ENCODE measurements around the gene MEIKIN.

The MEIKIN gene

DNA sequence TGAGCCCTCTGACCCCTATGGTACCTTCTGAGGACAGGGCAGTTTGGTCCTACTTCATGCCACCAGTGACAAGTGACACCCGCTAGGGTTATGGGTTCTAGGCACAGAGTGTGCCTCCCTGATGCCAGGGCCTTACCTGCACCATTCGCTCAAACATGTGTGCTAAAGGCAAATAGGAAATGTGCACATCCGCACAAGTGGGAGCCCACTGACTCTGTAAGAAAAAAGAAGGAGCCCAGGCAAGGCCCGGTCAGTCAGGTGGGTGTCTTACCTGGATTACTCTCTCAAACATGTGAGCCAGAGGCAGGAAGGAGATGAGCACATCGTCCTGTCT is 29.1 kb upstream of the MEIKIN start:
- H3K4me3 ChIP-seq (ENCODE audit: low read depth, low read length): no peak overlapping the region
- no peak for TF ChIP-seq CTCF (IDR thresholded peaks at IDR 0.05; ENCODE audit: low read depth, low read length, missing control alignments)
- in situ Hi-C loops (cut with HindIII; ENCODE audit: low sequenced_read_pairs): no loop called here
- DNase-seq (ENCODE audit: low read depth): no peak

DNA sequence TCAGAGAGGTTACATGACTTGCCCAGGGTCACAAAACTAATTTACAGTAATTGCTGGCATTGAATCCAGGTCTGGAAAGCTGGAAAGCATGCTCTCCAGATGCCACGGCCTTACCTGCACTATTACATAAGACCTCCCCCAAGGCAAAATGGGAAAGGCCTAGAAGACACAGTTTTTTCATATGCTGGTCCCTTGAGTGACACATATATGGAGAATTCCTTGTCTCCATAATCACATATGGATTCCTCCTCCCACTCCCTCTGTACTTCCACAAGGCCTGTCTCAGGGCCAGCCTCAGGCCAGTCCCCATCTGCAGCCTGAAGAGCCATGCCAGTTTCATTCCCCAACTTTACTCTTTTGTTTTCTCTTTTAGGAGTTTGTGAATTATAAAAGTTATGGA is 28.6 kb upstream of the MEIKIN start:
- no peak for TF ChIP-seq CTCF (IDR thresholded peaks at IDR 0.05; ENCODE audit: low read depth, low read length, missing control alignments)
- H3K4me3 ChIP-seq (ENCODE audit: low read depth, low read length): no peak overlapping the region
- in situ Hi-C loops (cut with HindIII; ENCODE audit: low sequenced_read_pairs): no loop called here
- DNase-seq (ENCODE audit: low read depth): no peak

GRCh38 chr5:131973089-131973712 is 27.7 kb upstream of the MEIKIN start:
- no peak for TF ChIP-seq CTCF (IDR thresholded peaks at IDR 0.05; ENCODE audit: low read depth, low read length, missing control alignments)
- DNase-seq (ENCODE audit: low read depth): no peak
- in situ Hi-C loops (cut with HindIII; ENCODE audit: low sequenced_read_pairs): no loop called here
- H3K4me3 ChIP-seq (ENCODE audit: low read depth, low read length): no peak overlapping the region

DNA sequence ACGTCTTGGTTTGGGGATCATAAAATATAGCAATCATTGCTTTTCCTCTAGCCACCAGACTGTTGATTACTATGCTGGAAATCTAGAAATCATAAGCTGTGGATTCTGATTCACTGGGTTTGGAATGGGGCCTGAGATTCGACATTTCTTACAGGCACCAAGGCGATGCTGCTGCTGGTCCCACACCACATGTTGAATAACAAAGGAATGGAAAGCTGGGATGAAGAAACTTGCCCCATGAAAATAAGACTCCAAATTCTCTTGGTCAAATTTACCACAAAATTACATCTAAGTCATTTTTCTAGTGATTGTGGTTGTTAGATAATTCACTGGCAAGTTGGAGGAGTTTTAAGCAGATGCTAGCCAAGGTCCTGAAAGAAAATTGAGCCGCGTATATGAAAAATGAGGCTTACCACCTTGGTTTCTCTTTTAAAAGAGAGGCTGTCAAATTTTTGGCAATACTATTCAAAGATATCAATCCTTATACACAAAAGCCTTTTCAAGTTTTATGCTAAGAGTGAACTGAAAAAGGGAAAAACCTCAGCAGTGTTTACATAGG is 23.0 kb upstream of the MEIKIN start:
- in situ Hi-C loops (cut with HindIII; ENCODE audit: low sequenced_read_pairs): no loop called here
- H3K4me3 ChIP-seq (ENCODE audit: low read depth, low read length): no peak overlapping the region
- DNase-seq (ENCODE audit: low read depth): peak; percentile 79
- TF ChIP-seq CTCF (IDR thresholded peaks at IDR 0.05; ENCODE audit: low read depth, low read length, missing control alignments): no peak

- in situ Hi-C loops (cut with HindIII; ENCODE audit: low sequenced_read_pairs): no loop called here
- TF ChIP-seq CTCF (IDR thresholded peaks at IDR 0.05; ENCODE audit: low read depth, low read length, missing control alignments): no peak
- no peak for DNase-seq (ENCODE audit: low read depth)
These were observed 21.1 kb upstream of the MEIKIN start for GRCh38 chr5:131966551-131966950.

GRCh38 chr5:131965826-131966415 is 20.5 kb upstream of the MEIKIN start:
- no peak for TF ChIP-seq CTCF (IDR thresholded peaks at IDR 0.05; ENCODE audit: low read depth, low read length, missing control alignments)
- in situ Hi-C loops (cut with HindIII; ENCODE audit: low sequenced_read_pairs): no loop called here
- no peak for DNase-seq (ENCODE audit: low read depth)
- H3K4me3 ChIP-seq (ENCODE audit: low read depth, low read length): no peak overlapping the region

More at GRCh38 chr5:131966551-131966950, 21.1 kb upstream of the MEIKIN start:
- no peak overlapping the region for H3K4me3 ChIP-seq (ENCODE audit: low read depth, low read length)
